ENCODE data around the gene DDAH2.

Gene DDAH2

GRCh38 chr6:31728767-31729514, at the start of gene DDAH2:
DDAH2 (minus strand) TSS chr6:31729299; CDS start chr6:31729161, 138 bp downstream.
- H3K9ac ChIP-seq (ENCODE audit: low read length): peak within 1 kb of the TSS; percentile 82
- H3K4me3 ChIP-seq (ENCODE audit: low read depth, low read length): peak within 1 kb of the TSS; percentile 98
- H3K27ac ChIP-seq (ENCODE audit: low read depth, low read length): peak within 1 kb of the TSS; percentile 69; the same call in 1 of the 2 replicates
- H3K9me3 ChIP-seq (ENCODE audit: control insufficient read depth, insufficient read depth, low read depth, low read length): no peaks in the 10 kb centered on the region
- no peaks in the 10 kb centered on the region for H3K27me3 ChIP-seq (ENCODE audit: control insufficient read depth, insufficient read depth, low read length)
- peaks cover 16% of the 10 kb centered on the region for H3K4me1 ChIP-seq (ENCODE audit: control insufficient read depth, insufficient read depth, low read length)
- H3K36me3 ChIP-seq (ENCODE audit: control insufficient read depth, insufficient read depth, low read length): peaks cover 58% of the 10 kb centered on the region

- H3K9ac ChIP-seq (ENCODE audit: low read length): no peak overlapping the region
- H3K4me1 ChIP-seq (ENCODE audit: control insufficient read depth, insufficient read depth, low read length): peaks cover 6% of the 10 kb centered on the region; the same call in 1 of the 2 replicates
- H3K4me3 ChIP-seq (ENCODE audit: low read depth, low read length): no peak overlapping the region
- peaks cover 60% of the 10 kb centered on the region for H3K36me3 ChIP-seq (ENCODE audit: control insufficient read depth, insufficient read depth, low read length)
- H3K27ac ChIP-seq (ENCODE audit: low read depth, low read length): no peak overlapping the region
- no peaks in the 10 kb centered on the region for H3K9me3 ChIP-seq (ENCODE audit: control insufficient read depth, insufficient read depth, low read depth, low read length)
- H3K27me3 ChIP-seq (ENCODE audit: control insufficient read depth, insufficient read depth, low read length): no peaks in the 10 kb centered on the region
Measured at GRCh38 chr6:31778193-31778592, 49.1 kb upstream of the DDAH2 start.

- Histone ChIP-seq H3K27me3 (ENCODE audit: control insufficient read depth, insufficient read depth, low read length) (no peaks in the 10 kb centered on the region), H3K4me3 (ENCODE audit: low read depth, low read length) (no peak overlapping the region), H3K9ac (ENCODE audit: low read length) (no peak overlapping the region), H3K36me3 (ENCODE audit: control insufficient read depth, insufficient read depth, low read length) (peaks cover 54% of the 10 kb centered on the region), H3K27ac (ENCODE audit: low read depth, low read length) (no peak overlapping the region), H3K4me1 (ENCODE audit: control insufficient read depth, insufficient read depth, low read length) (peaks cover 6% of the 10 kb centered on the region; the same call in 1 of the 2 replicates), H3K9me3 (ENCODE audit: control insufficient read depth, insufficient read depth, low read depth, low read length) (no peaks in the 10 kb centered on the region)
Measured at GRCh38 chr6:31777667-31778050, 48.6 kb upstream of the DDAH2 start.

GRCh38 chr6:31776989-31777666, 48.0 kb upstream of the DDAH2 start, which contains the start of gene VWA7:
VWA7 (minus strand) TSS chr6:31777328; CDS start chr6:31776779, 549 bp downstream.
- peaks cover 6% of the 10 kb centered on the region; the same call in 1 of the 2 replicates for H3K4me1 ChIP-seq (ENCODE audit: control insufficient read depth, insufficient read depth, low read length)
- peaks cover 49% of the 10 kb centered on the region for H3K36me3 ChIP-seq (ENCODE audit: control insufficient read depth, insufficient read depth, low read length)
- no peak within 1 kb of the TSS for H3K4me3 ChIP-seq (ENCODE audit: low read depth, low read length)
- no peaks in the 10 kb centered on the region for H3K27me3 ChIP-seq (ENCODE audit: control insufficient read depth, insufficient read depth, low read length)
- H3K9ac ChIP-seq (ENCODE audit: low read length): peak within 1 kb of the TSS; percentile 2
- no peak within 1 kb of the TSS; the same call in 1 of the 2 replicates for H3K27ac ChIP-seq (ENCODE audit: low read depth, low read length)
- no peaks in the 10 kb centered on the region for H3K9me3 ChIP-seq (ENCODE audit: control insufficient read depth, insufficient read depth, low read depth, low read length)

- Histone ChIP-seq H3K36me3 (ENCODE audit: control insufficient read depth, insufficient read depth, low read length) (peaks cover 43% of the 10 kb centered on the region), H3K27ac (ENCODE audit: low read depth, low read length) (no peak overlapping the region), H3K9ac (ENCODE audit: low read length) (no peak overlapping the region), H3K4me1 (ENCODE audit: control insufficient read depth, insufficient read depth, low read length) (peaks cover 6% of the 10 kb centered on the region; the same call in 1 of the 2 replicates), H3K9me3 (ENCODE audit: control insufficient read depth, insufficient read depth, low read depth, low read length) (no peaks in the 10 kb centered on the region), H3K4me3 (ENCODE audit: low read depth, low read length) (no peak overlapping the region), H3K27me3 (ENCODE audit: control insufficient read depth, insufficient read depth, low read length) (no peaks in the 10 kb centered on the region)
Measured at GRCh38 chr6:31776485-31776988, 47.4 kb upstream of the DDAH2 start.

GRCh38 chr6:31775633-31776484, 46.8 kb upstream of the DDAH2 start:
- H3K9ac ChIP-seq (ENCODE audit: low read length): no peak overlapping the region
- no peaks in the 10 kb centered on the region for H3K9me3 ChIP-seq (ENCODE audit: control insufficient read depth, insufficient read depth, low read depth, low read length)
- H3K4me1 ChIP-seq (ENCODE audit: control insufficient read depth, insufficient read depth, low read length): peaks cover 6% of the 10 kb centered on the region; the same call in 1 of the 2 replicates
- H3K4me3 ChIP-seq (ENCODE audit: low read depth, low read length): no peak overlapping the region
- H3K36me3 ChIP-seq (ENCODE audit: control insufficient read depth, insufficient read depth, low read length): peaks cover 36% of the 10 kb centered on the region
- H3K27me3 ChIP-seq (ENCODE audit: control insufficient read depth, insufficient read depth, low read length): no peaks in the 10 kb centered on the region
- H3K27ac ChIP-seq (ENCODE audit: low read depth, low read length): no peak overlapping the region

- Histone ChIP-seq H3K36me3 (ENCODE audit: control insufficient read depth, insufficient read depth, low read length) (peaks cover 30% of the 10 kb centered on the region), H3K27me3 (ENCODE audit: control insufficient read depth, insufficient read depth, low read length) (no peaks in the 10 kb centered on the region), H3K4me3 (ENCODE audit: low read depth, low read length) (no peak overlapping the region), H3K27ac (ENCODE audit: low read depth, low read length) (no peak overlapping the region), H3K9me3 (ENCODE audit: control insufficient read depth, insufficient read depth, low read depth, low read length) (no peaks in the 10 kb centered on the region), H3K9ac (ENCODE audit: low read length) (no peak overlapping the region), H3K4me1 (ENCODE audit: control insufficient read depth, insufficient read depth, low read length) (peaks cover 6% of the 10 kb centered on the region; the same call in 1 of the 2 replicates)
Measured at GRCh38 chr6:31775184-31775583, 46.1 kb upstream of the DDAH2 start.

DNA sequence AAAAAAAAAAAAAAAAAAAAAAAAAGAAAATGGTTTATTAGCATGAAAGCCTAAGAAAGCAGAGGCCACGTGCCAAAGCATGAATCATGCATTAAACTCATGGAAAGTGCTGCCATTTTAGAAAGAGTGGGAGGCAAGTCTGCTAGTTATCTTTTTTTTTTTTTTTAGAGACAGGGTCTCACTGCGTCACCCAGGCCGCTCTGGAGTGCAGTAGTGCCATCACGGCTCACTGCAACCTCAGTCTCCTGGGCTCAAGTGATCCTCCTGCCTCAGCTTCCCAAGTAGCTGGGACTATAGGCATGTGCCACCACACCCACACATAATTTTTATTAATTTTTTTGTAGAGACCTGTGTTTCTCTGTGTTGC, 42.9 kb upstream of the DDAH2 start:
- H3K4me1 ChIP-seq (ENCODE audit: control insufficient read depth, insufficient read depth, low read length): peaks cover 1% of the 10 kb centered on the region; the same call in 1 of the 2 replicates

DNA sequence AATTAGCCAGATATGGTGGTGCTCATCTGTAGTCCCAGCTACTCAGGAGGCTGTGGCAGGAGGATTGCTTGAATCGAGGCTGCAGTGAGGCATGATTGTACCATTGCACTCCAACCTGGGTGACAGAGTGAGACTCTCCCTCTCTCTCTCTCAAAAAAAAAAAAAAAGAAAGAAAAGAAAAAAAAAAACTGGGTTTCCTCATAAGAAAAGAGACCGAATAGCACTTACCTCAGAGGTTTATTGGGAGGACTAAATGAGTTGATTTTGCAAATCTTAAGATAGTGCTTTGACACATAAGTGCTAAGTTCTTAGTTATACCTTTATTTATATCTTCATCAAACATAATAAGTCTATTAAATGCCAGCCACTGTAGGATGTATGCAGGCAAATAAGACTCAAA, 41.8 kb upstream of the DDAH2 start:
- no peak overlapping the region for H3K4me3 ChIP-seq (ENCODE audit: low read depth, low read length)
- peaks cover 6% of the 10 kb centered on the region; the same call in 1 of the 2 replicates for H3K4me1 ChIP-seq (ENCODE audit: control insufficient read depth, insufficient read depth, low read length)
- no peaks in the 10 kb centered on the region for H3K9me3 ChIP-seq (ENCODE audit: control insufficient read depth, insufficient read depth, low read depth, low read length)
- H3K27me3 ChIP-seq (ENCODE audit: control insufficient read depth, insufficient read depth, low read length): no peaks in the 10 kb centered on the region
- no peak overlapping the region for H3K27ac ChIP-seq (ENCODE audit: low read depth, low read length)
- H3K9ac ChIP-seq (ENCODE audit: low read length): no peak overlapping the region
- H3K36me3 ChIP-seq (ENCODE audit: control insufficient read depth, insufficient read depth, low read length): no peaks in the 10 kb centered on the region

More for the DNA sequence above, 42.9 kb upstream of the DDAH2 start:
- H3K36me3 ChIP-seq (ENCODE audit: control insufficient read depth, insufficient read depth, low read length): no peaks in the 10 kb centered on the region
- H3K9ac ChIP-seq (ENCODE audit: low read length): no peak overlapping the region
- no peak overlapping the region for H3K4me3 ChIP-seq (ENCODE audit: low read depth, low read length)
- H3K27ac ChIP-seq (ENCODE audit: low read depth, low read length): no peak overlapping the region
- H3K27me3 ChIP-seq (ENCODE audit: control insufficient read depth, insufficient read depth, low read length): no peaks in the 10 kb centered on the region
- no peaks in the 10 kb centered on the region for H3K9me3 ChIP-seq (ENCODE audit: control insufficient read depth, insufficient read depth, low read depth, low read length)

DNA sequence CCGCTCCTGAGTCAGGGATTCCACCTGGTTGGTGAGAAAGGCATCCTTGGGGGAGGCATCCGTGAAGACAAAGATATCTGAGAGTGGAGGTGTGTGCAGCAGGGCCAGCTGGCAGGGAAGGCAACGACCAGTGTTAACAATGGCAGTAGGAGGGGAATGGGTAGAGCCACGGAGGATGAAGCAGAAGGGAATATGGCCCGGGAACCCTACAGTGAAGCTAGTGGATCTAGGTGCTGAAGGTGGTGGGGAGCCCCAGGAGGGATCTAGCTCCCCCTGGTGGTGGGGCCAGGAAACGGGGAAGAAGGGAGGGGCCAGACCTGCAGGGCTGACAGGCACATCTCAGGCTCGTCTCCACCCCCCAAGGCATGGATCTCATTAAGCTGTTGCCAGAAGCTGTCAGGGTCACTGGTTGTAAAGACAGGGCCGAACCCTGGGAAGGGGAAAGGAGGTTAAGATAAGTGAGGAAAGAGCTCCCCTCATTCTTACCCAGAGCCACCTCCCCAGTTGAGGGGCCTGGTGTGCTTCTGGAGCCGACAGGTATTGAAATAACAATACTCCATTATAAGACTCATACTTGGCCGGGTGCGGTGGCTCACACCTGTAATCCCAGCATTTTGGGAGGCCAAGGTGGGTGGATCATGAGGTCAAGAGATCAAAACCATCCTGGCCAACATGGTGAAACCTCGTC, 40.7 kb upstream of the DDAH2 start:
- no peaks in the 10 kb centered on the region for H3K27me3 ChIP-seq (ENCODE audit: control insufficient read depth, insufficient read depth, low read length)
- no peak overlapping the region for H3K27ac ChIP-seq (ENCODE audit: low read depth, low read length)
- H3K4me1 ChIP-seq (ENCODE audit: control insufficient read depth, insufficient read depth, low read length): peaks cover 6% of the 10 kb centered on the region; the same call in 1 of the 2 replicates
- no peaks in the 10 kb centered on the region for H3K36me3 ChIP-seq (ENCODE audit: control insufficient read depth, insufficient read depth, low read length)
- H3K9ac ChIP-seq (ENCODE audit: low read length): no peak overlapping the region
- no peaks in the 10 kb centered on the region for H3K9me3 ChIP-seq (ENCODE audit: control insufficient read depth, insufficient read depth, low read depth, low read length)
- no peak overlapping the region for H3K4me3 ChIP-seq (ENCODE audit: low read depth, low read length)
